PC-3 (cell line): ENCODE results near the gene LPIN1.

Experiments
- EZH2 ChIP-seq: fragments of 300-600 bp; sonication (generic); IDR thresholded peaks from one replicate; pipeline ENCODE4 v1.6.1; 2017; ENCODE audit warnings: antibody characterized with exemption, mild to moderate bottlenecking, low read length; ENCODE audit not compliant: unreplicated experiment
- EZH2phosphoT487 ChIP-seq: fragments of 300-600 bp; sonication (generic); IDR thresholded peaks from 2 replicates; pipeline ENCODE4 v1.6.1; 2018; ENCODE audit warnings: mild to moderate bottlenecking, antibody characterized with exemption, low read length, borderline replicate concordance
- TF ChIP-seq, protein P1 (sequence below): fragments of 300-600 bp; sonication (generic); conservative IDR thresholded peaks from 2 replicates; pipeline ENCODE4 v1.5.1; 2017; ENCODE audit warnings: antibody characterized with exemption, low read depth, mild to moderate bottlenecking, low read length

- TF ChIP-seq, protein P1, sequence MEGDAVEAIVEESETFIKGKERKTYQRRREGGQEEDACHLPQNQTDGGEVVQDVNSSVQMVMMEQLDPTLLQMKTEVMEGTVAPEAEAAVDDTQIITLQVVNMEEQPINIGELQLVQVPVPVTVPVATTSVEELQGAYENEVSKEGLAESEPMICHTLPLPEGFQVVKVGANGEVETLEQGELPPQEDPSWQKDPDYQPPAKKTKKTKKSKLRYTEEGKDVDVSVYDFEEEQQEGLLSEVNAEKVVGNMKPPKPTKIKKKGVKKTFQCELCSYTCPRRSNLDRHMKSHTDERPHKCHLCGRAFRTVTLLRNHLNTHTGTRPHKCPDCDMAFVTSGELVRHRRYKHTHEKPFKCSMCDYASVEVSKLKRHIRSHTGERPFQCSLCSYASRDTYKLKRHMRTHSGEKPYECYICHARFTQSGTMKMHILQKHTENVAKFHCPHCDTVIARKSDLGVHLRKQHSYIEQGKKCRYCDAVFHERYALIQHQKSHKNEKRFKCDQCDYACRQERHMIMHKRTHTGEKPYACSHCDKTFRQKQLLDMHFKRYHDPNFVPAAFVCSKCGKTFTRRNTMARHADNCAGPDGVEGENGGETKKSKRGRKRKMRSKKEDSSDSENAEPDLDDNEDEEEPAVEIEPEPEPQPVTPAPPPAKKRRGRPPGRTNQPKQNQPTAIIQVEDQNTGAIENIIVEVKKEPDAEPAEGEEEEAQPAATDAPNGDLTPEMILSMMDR: no peak
- TF ChIP-seq EZH2: no peak
- no peak for TF ChIP-seq EZH2phosphoT487
Measured at GRCh38 chr2:11745613-11746375, 638 bp upstream of the LPIN1 start.
